HG03354 (cell line): ENCODE data around the gene NOVA2.

Experiments
- ATAC-seq: cut with Tn5 transposase; IDR thresholded peaks from one replicate; pipeline ENCODE4 v1.9.1; 2021; ENCODE audit warnings: mild to moderate bottlenecking; ENCODE audit not compliant: unreplicated experiment, poor library complexity, severe bottlenecking

NOVA2 gene

GRCh38 chr19:45973553-45974338 lies at the start of gene NOVA2:
Gene NOVA2 (minus strand): TSS chr19:45973865. CDS start chr19:45973351, 514 bp downstream.
- ATAC-seq: no peak

GRCh38 chr19:46023311-46023779 lies 49.7 kb upstream of the NOVA2 start:
- ATAC-seq: no peak

GRCh38 chr19:46022431-46023310 lies 49.0 kb upstream of the NOVA2 start, which contains the start of gene PGLYRP1:
Gene PGLYRP1 (minus strand): TSS chr19:46023053. CDS start chr19:46023021, 32 bp downstream.
- ATAC-seq: no peak

- ATAC-seq: no peak
Observed at GRCh38 chr19:46022061-46022430, 48.4 kb upstream of the NOVA2 start.

- no peak for ATAC-seq
Observed at GRCh38 chr19:46021531-46022041, 47.9 kb upstream of the NOVA2 start.

GRCh38 chr19:46020819-46021125 lies 47.1 kb upstream of the NOVA2 start:
- ATAC-seq: no peak

GRCh38 chr19:46019270-46019669 lies 45.6 kb upstream of the NOVA2 start:
- ATAC-seq: no peak

- no peak for ATAC-seq
Observed at GRCh38 chr19:46018729-46019251, 45.1 kb upstream of the NOVA2 start.

- no peak for ATAC-seq
Observed at GRCh38 chr19:46017874-46018675, 44.4 kb upstream of the NOVA2 start.

GRCh38 chr19:46017095-46017429 lies 43.4 kb upstream of the NOVA2 start:
- no peak for ATAC-seq

GRCh38 chr19:46016426-46017094 lies 42.9 kb upstream of the NOVA2 start:
- peak; percentile 53 for ATAC-seq

GRCh38 chr19:46015687-46016425 lies 42.2 kb upstream of the NOVA2 start:
- ATAC-seq: peak; percentile 25

GRCh38 chr19:46014941-46015686 lies 41.4 kb upstream of the NOVA2 start:
- ATAC-seq: no peak

GRCh38 chr19:46014534-46014933 lies 40.9 kb upstream of the NOVA2 start:
- no peak for ATAC-seq

GRCh38 chr19:46009530-46010510 lies 36.2 kb upstream of the NOVA2 start:
- ATAC-seq: no peak

- no peak for ATAC-seq
Observed at GRCh38 chr19:46006411-46006810, 32.7 kb upstream of the NOVA2 start.
